HG03354 (cell line): ENCODE measurements around the gene CPSF7.
"Not testable (repeated sequence)": the region's sequence is repeated elsewhere in the genome, so short reads cannot be mapped to it uniquely, and the experiment has no call there.

Experiments
- ATAC-seq: cut with Tn5 transposase; IDR thresholded peaks from one replicate; pipeline ENCODE4 v1.9.1; 2021; ENCODE audit warnings: mild to moderate bottlenecking; ENCODE audit not compliant: unreplicated experiment, poor library complexity, severe bottlenecking

Gene CPSF7

GRCh38 chr11:61392981-61393595 is 36.7 kb downstream of the CPSF7 start:
- ATAC-seq = peak; percentile 24

- no peak for ATAC-seq
These were observed 39.6 kb downstream of the CPSF7 start for GRCh38 chr11:61390161-61390560.

- ATAC-seq = no peak
These were observed 45.2 kb downstream of the CPSF7 start for GRCh38 chr11:61384271-61385242.

GRCh38 chr11:61383859-61384258 is 45.9 kb downstream of the CPSF7 start:
- ATAC-seq = not testable (repeated sequence)

GRCh38 chr11:61380884-61381283 is 48.9 kb downstream of the CPSF7 start:
- no peak for ATAC-seq

GRCh38 chr11:61378713-61379313 is 51.0 kb downstream of the CPSF7 start:
- ATAC-seq = no peak

- ATAC-seq = no peak
These were observed 52.2 kb downstream of the CPSF7 start for GRCh38 chr11:61377461-61378160.

GRCh38 chr11:61375761-61376108 is 54.0 kb downstream of the CPSF7 start:
- no peak for ATAC-seq

- ATAC-seq = no peak
These were observed 56.9 kb downstream of the CPSF7 start for GRCh38 chr11:61372659-61373420.

GRCh38 chr11:61370349-61371005 is 59.3 kb downstream of the CPSF7 start:
- ATAC-seq = no peak

GRCh38 chr11:61369372-61370348 is 60.1 kb downstream of the CPSF7 start:
- no peak for ATAC-seq

GRCh38 chr11:61368646-61369045 is 61.1 kb downstream of the CPSF7 start:
- ATAC-seq = no peak

GRCh38 chr11:61367406-61367805 is 62.4 kb downstream of the CPSF7 start:
- no peak for ATAC-seq

- no peak for ATAC-seq
These were observed 65.6 kb downstream of the CPSF7 start for GRCh38 chr11:61364012-61364675.

GRCh38 chr11:61362542-61362875 is 67.3 kb downstream of the CPSF7 start:
- ATAC-seq = peak; percentile 9

GRCh38 chr11:61361741-61362541 is 67.8 kb downstream of the CPSF7 start, which contains the start of the genes CYB561A3 and TMEM138:
Gene CYB561A3 (minus strand): TSS chr11:61361882. CDS start chr11:61356713, 5,169 bp downstream.
Gene TMEM138 (plus strand): TSS chr11:61362374. CDS start chr11:61364391, 2,017 bp downstream.
- peak; percentile 90 for ATAC-seq
